Neuronal stem cell (in vitro differentiated cells): ENCODE results near the gene SUPT4H1.
A peak's percentile ranks its signal among the peaks of the same experiment; 100 is the strongest.

ENCODE experiments used
- DNase-seq: peaks from one replicate; pipeline ENCODE4 v3.0.0-alpha.2; 2013; ENCODE audit warnings: low spot score
- H2AFZ ChIP-seq: one replicate; pipeline ENCODE4 v1.6.1; 2013; ENCODE audit warnings: mild to moderate bottlenecking, low read length, inconsistent platforms
- H2AK5ac ChIP-seq: 2 replicates; pipeline ENCODE4 v1.6.1; 2013; ENCODE audit warnings: low read depth, mild to moderate bottlenecking, inconsistent platforms, low read length, moderate library complexity, mixed read lengths
- H2BK120ac ChIP-seq: 2 replicates; pipeline ENCODE4 v1.6.1; 2013; ENCODE audit warnings: low read depth, mild to moderate bottlenecking, inconsistent platforms, low read length, moderate library complexity, mixed read lengths
- H2BK12ac ChIP-seq: one replicate; pipeline ENCODE4 v1.6.1; 2013; ENCODE audit warnings: low read length, inconsistent platforms
- H2BK15ac ChIP-seq: 2 replicates; pipeline ENCODE4 v1.6.1; 2013; ENCODE audit warnings: mild to moderate bottlenecking, low read length, inconsistent platforms, mixed read lengths
- H2BK5ac ChIP-seq: one replicate; pipeline ENCODE4 v1.6.1; 2013; ENCODE audit warnings: inconsistent platforms, mild to moderate bottlenecking, low read length, moderate library complexity
- H3K14ac ChIP-seq: one replicate; pipeline ENCODE4 v1.6.1; 2013; ENCODE audit warnings: low read length, inconsistent platforms
- H3K18ac ChIP-seq: 2 replicates; pipeline ENCODE4 v1.6.1; 2013; ENCODE audit warnings: low read length, inconsistent platforms
- H3K23ac ChIP-seq: 2 replicates; pipeline ENCODE4 v1.6.1; 2013; ENCODE audit warnings: low read depth, mild to moderate bottlenecking, mixed read lengths, low read length, inconsistent platforms; ENCODE audit not compliant: poor library complexity
- H3K27ac ChIP-seq: replicated peaks from 3 replicates; pipeline ENCODE4 v1.5.1; 2013; ENCODE audit warnings: low read length, inconsistent platforms
- H3K27me3 ChIP-seq, 3 experiments: 2 replicates each; pipeline ENCODE4 v1.6.1; 2013; ENCODE audit warnings: low read length in 3 of 3, mild to moderate bottlenecking in 2 of 3, inconsistent platforms in 1 of 3, low read depth in 1 of 3, mixed read lengths in 1 of 3, moderate library complexity in 1 of 3; ENCODE audit not compliant: control insufficient read depth in 3 of 3, insufficient read depth in 3 of 3
- H3K36me3 ChIP-seq, 2 donors: replicated peaks in 1 of 2; 2 replicates each; pipeline ENCODE4 v1.6.1; 2013; ENCODE audit warnings: low read length in 2 of 2; ENCODE audit not compliant: control insufficient read depth in 2 of 2, insufficient read depth in 2 of 2
- H3K4ac ChIP-seq: 2 replicates; pipeline ENCODE4 v1.6.1; 2013; ENCODE audit warnings: inconsistent platforms, mild to moderate bottlenecking, low read length, moderate library complexity
- H3K4me1 ChIP-seq, 2 donors: 1 replicate in 1 of 2; 2 replicates in 1 of 2; pipeline ENCODE4 v1.6.1; 2013; ENCODE audit warnings: low read length in 2 of 2, low read depth in 1 of 2; ENCODE audit not compliant: control insufficient read depth in 2 of 2, insufficient read depth in 1 of 2
- H3K4me2 ChIP-seq: one replicate; pipeline ENCODE4 v1.6.1; 2013; ENCODE audit warnings: mild to moderate bottlenecking, low read length, inconsistent platforms; ENCODE audit not compliant: insufficient read depth, poor library complexity, severe bottlenecking
- H3K4me3 ChIP-seq, 2 donors: 2 replicates each; pipeline ENCODE4 v1.5.1; 2013; ENCODE audit warnings: low read length in 2 of 2, mild to moderate bottlenecking in 2 of 2, inconsistent platforms in 1 of 2, moderate library complexity in 1 of 2
- H3K79me1 ChIP-seq: one replicate; pipeline ENCODE4 v1.6.1; 2013; ENCODE audit warnings: low read depth, mild to moderate bottlenecking, inconsistent platforms, low read length, moderate library complexity
- H3K9ac ChIP-seq: one replicate; pipeline ENCODE4 v1.6.1; 2013; ENCODE audit warnings: mild to moderate bottlenecking, low read depth, low read length, inconsistent platforms; ENCODE audit not compliant: poor library complexity
- H3K9me3 ChIP-seq, 2 donors: replicated peaks in 1 of 2; 2 replicates each; pipeline versions ENCODE3 to v1.6.1; 2013; ENCODE audit warnings: low read length in 2 of 2, mild to moderate bottlenecking in 2 of 2, inconsistent platforms in 1 of 2, low read depth in 1 of 2, mixed read lengths in 1 of 2, moderate library complexity in 1 of 2; ENCODE audit not compliant: control insufficient read depth in 2 of 2, insufficient read depth in 1 of 2
- H4K8ac ChIP-seq: one replicate; pipeline ENCODE4 v1.6.1; 2013; ENCODE audit warnings: low read depth, mild to moderate bottlenecking, inconsistent platforms, low read length, moderate library complexity
- H4K91ac ChIP-seq: one replicate; pipeline ENCODE4 v1.6.1; 2013; ENCODE audit warnings: low read length, low read depth, mild to moderate bottlenecking, inconsistent platforms; ENCODE audit not compliant: poor library complexity
- WGBS, 2 donors: extraction: QIAGEN DNeasy Blood & Tissue Kit; methylation state at CpG; one replicate each; pipeline ENCODE4 v1.1.7; 2013; ENCODE audit warnings: missing lambda C conversion rate in 2 of 2, mixed read lengths in 1 of 2; ENCODE audit not compliant: insufficient read length in 2 of 2, insufficient replicate concordance in 1 of 2; ENCODE audit errors: extremely low coverage in 2 of 2; 5-methylcytosine and 5-hydroxymethylcytosine counted together

SUPT4H1 gene

DNA sequence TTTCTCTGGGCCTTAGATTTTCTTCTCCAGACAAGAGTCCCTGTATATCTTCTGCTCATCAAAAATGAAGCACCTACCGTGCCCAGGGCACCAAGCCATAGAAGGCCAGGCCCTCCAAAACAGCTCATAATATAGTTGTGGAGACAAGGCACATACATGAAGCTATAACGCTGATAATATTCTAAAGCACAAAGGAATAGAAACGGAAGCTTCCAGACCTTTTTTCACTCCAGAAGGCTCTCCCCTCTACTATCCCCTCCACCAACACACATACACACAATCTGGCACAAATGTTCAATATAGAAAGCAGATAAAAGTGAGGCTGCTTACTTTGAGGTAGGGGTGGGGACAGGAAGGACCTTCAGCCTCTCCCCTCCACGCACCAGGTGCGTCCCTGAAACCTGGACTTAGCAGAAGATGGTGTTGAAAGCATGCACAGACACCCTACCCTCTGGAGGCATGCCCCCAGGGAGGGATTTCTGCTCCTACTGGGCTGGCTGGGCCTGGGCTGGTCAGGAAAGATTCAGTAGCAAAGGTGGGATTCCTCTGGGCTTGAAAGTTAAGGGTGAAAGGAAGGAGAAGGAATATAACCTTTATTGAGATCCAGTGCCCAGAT is 14.1 kb upstream of the SUPT4H1 start:
- no peak overlapping the region for H2BK15ac ChIP-seq
- H3K27me3 ChIP-seq = peaks cover 0 to 6% (median 0%) of the 10 kb centered on the region in 3 experiments
- no peak overlapping the region for H4K91ac ChIP-seq
- H4K8ac ChIP-seq = no peak overlapping the region
- no peak overlapping the region for H2AK5ac ChIP-seq
- no peak overlapping the region for H3K23ac ChIP-seq
- peak overlapping the region; percentile 43 for H2AFZ ChIP-seq
- no peak overlapping the region for H3K9ac ChIP-seq
- no peak for DNase-seq
- peaks cover 7 to 14% of the 10 kb centered on the region in 2 donors for H3K4me1 ChIP-seq
- H3K79me1 ChIP-seq = no peaks in the 10 kb centered on the region
- no peak overlapping the region for H2BK12ac ChIP-seq
- no peak overlapping the region for H3K4me2 ChIP-seq
- WGBS, 2 donors = no CpG with 5 or more reads among the region's 5 CpGs
- H3K27ac ChIP-seq = no peak overlapping the region
- no peaks in the 10 kb centered on the region for H3K36me3 ChIP-seq
- H3K9me3 ChIP-seq = no peaks in the 10 kb centered on the region
- no peak overlapping the region for H3K14ac ChIP-seq
- no peak overlapping the region for H3K4ac ChIP-seq
- no peak overlapping the region for H3K18ac ChIP-seq
- H2BK5ac ChIP-seq = no peak overlapping the region
- H2BK120ac ChIP-seq = no peak overlapping the region
- H3K4me3 ChIP-seq = no peak overlapping the region

DNA sequence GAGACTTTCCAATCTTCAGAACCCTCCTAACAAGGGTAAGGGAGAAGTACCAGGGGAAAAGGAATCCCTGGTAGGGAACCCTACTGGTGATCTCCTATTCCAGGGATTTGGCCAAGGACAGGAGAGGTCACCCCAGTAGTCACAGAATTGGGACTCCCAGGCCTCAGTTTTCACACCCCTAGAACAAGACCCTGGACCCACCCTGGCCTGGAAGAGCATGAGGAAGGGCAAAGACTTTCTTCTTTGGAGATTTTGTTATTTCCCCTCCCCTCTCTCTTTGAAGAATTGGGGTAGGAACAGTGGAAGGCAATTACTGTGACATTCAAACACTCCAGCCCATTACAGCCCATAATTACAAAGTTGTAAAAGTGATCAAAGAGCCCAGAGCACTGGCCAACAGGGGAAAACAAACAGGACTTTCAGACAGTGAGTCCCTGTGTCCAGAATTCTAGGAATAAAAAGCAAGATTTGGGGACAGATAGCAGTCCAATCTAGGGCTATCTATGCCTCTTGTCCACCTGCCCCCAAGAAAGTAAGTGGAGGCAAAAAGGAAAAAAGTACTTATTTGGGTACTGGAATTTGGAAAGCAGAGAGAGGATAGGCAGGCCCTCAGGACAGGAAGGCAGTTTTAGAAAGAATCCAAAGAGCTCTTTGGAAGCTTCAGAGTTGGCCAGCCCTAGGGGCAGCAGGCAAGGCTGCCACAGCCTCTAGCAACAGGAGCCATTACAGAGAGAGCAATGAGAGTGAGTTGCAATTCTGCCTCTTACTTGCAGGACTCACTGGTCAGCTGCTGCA is 13.4 kb upstream of the SUPT4H1 start:
- Histone ChIP-seq H4K8ac (no peak overlapping the region), H3K18ac (peak overlapping the region; percentile 27), H3K79me1 (no peaks in the 10 kb centered on the region), H3K9ac (no peak overlapping the region), H3K4me2 (no peak overlapping the region), H3K9me3 (no peaks in the 10 kb centered on the region), H3K27ac (no peak overlapping the region), H3K4ac (no peak overlapping the region), H3K27me3 (peaks cover 0 to 6% (median 0%) of the 10 kb centered on the region in 3 experiments), H2BK12ac (no peak overlapping the region), H2BK120ac (no peak overlapping the region), H3K23ac (no peak overlapping the region), H2BK15ac (no peak overlapping the region), H2AFZ (peak overlapping the region; percentile 80), H3K4me1 (peaks cover 7 to 14% of the 10 kb centered on the region in 2 donors), H2AK5ac (no peak overlapping the region), H3K14ac (no peak overlapping the region), H3K4me3 (no peak overlapping the region), H3K36me3 (no peaks in the 10 kb centered on the region), H4K91ac (no peak overlapping the region), H2BK5ac (no peak overlapping the region)
- DNase-seq = no peak

DNA sequence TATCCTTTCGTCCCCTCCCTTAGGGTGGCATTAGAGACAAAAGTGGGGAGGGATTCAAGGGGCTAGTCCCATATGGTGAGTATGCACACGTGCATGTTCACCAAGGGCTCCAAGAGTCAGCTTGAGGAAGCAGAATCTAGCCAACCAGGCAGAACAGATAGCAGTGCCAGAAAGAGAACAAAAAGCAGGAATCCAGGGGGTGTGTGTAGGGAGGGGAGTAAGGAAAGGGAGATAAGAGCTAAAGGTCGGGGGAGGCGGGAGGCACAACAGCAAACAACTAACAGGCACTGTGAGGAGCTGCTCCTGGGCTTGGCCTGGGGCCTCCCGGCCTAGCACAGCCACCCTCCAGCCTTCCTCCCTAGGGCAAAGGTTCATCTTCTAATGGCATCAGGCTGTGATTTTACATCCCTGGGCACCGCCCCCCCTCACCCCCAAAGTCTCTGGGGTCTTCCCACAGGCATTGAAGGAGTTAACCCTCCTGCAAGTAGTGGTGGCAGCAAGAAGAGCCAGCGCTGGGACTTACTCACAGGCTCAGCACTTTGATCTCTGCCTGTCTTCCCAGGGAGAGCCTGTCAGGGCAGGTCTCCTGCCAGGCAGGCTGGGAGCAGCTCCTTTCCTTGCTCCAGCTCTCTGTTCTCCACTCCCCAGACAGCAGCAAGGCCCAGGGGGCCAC is 12.4 kb upstream of the SUPT4H1 start:
- Histone ChIP-seq H2BK15ac (no peak overlapping the region), H3K27me3 (peaks cover 0 to 6% (median 0%) of the 10 kb centered on the region in 3 experiments), H3K4ac (no peak overlapping the region), H3K4me3 (peak overlapping the region in 1 of 2 donors; percentile 46), H2AK5ac (no peak overlapping the region), H3K79me1 (no peaks in the 10 kb centered on the region), H2BK12ac (peak overlapping the region; percentile 35), H3K4me1 (peaks cover 7 to 14% of the 10 kb centered on the region in 2 donors), H3K9ac (no peak overlapping the region), H3K4me2 (no peak overlapping the region), H2BK120ac (no peak overlapping the region), H4K8ac (no peak overlapping the region), H3K18ac (peak overlapping the region; percentile 27), H4K91ac (no peak overlapping the region), H3K14ac (no peak overlapping the region), H3K9me3 (no peaks in the 10 kb centered on the region), H3K27ac (peak overlapping the region; percentile 37), H3K36me3 (no peaks in the 10 kb centered on the region), H3K23ac (no peak overlapping the region), H2AFZ (peak overlapping the region; percentile 80), H2BK5ac (peak overlapping the region; percentile 33)
- DNase-seq = no peak
- no CpG with 5 or more reads among the region's 7 CpGs for WGBS, 2 donors
